ENCODE results near the gene ZFAND3.

- TF ChIP-seq CTCF (IDR thresholded peaks at IDR 0.05) (no peak), EZH2 (IDR thresholded peaks at IDR 0.05; ENCODE audit: borderline replicate concordance, insufficient read depth, low read depth, low read length, poor library complexity, severe bottlenecking) (no peak)
These were observed 41.9 kb downstream of the ZFAND3 start for GRCh38 chr6:37861452-37861851.
